Natural killer cell (primary cell): ENCODE results near the gene FCAMR. TPM values are rescaled to one million over a fixed set of nuclear protein-coding genes. Genes with fewer than 3 reads are reported as not detected.

Experiments used
- ATAC-seq, 3 donors: fragments of 150-1000 bp in 2 of 3; fragments of 200-7000 bp in 1 of 3; cut with Tn5 transposase; 1 replicate in 1 of 3; 2 replicates in 2 of 3; pipeline ENCODE4 v1.10.0; 2021; ENCODE audit warnings: mild to moderate bottlenecking in 2 of 3, moderate library complexity in 2 of 3
- DNase-seq, 2 donors: peaks; one replicate each; pipeline versions ENCODE4 v3.0.0 to v3.0.0-alpha.2; 2013 to 2021; ENCODE audit warnings: mixed read lengths in 1 of 2
- H3K27ac ChIP-seq: one replicate; pipeline ENCODE4 v1.5.1; 2013; ENCODE audit warnings: mild to moderate bottlenecking, low read length
- H3K27me3 ChIP-seq: one replicate; pipeline ENCODE4 v1.6.1; 2013; ENCODE audit warnings: low read length; ENCODE audit not compliant: control insufficient read depth, insufficient read depth
- H3K36me3 ChIP-seq: one replicate; pipeline ENCODE4 v1.6.1; 2013; ENCODE audit warnings: low read length; ENCODE audit not compliant: control insufficient read depth, insufficient read depth
- H3K4me1 ChIP-seq: one replicate; pipeline ENCODE4 v1.6.1; 2013; ENCODE audit warnings: low read length; ENCODE audit not compliant: control insufficient read depth, insufficient read depth
- H3K4me3 ChIP-seq: one replicate; pipeline ENCODE4 v1.5.1; 2013; ENCODE audit warnings: low read length
- H3K9me3 ChIP-seq: one replicate; pipeline ENCODE4 v1.6.1; 2013; ENCODE audit warnings: low read length; ENCODE audit not compliant: control insufficient read depth, insufficient read depth
- H3K27ac Mint-ChIP-seq, 2 donors: one replicate each; pipeline ENCODE4 v1.8.0; 2022; ENCODE audit warnings: mild to moderate bottlenecking in 2 of 2, mixed read lengths in 2 of 2, moderate library complexity in 1 of 2
- H3K27me3 Mint-ChIP-seq, 2 donors: one replicate each; pipeline ENCODE4 v1.8.0; 2022; ENCODE audit warnings: low read depth in 2 of 2, mixed read lengths in 2 of 2
- H3K36me3 Mint-ChIP-seq: one replicate; pipeline ENCODE4 v1.8.0; 2022; ENCODE audit warnings: mixed read lengths
- H3K4me1 Mint-ChIP-seq, 2 donors: one replicate each; pipeline ENCODE4 v1.8.0; 2022; ENCODE audit warnings: mixed read lengths in 2 of 2
- H3K4me3 Mint-ChIP-seq: one replicate; pipeline ENCODE4 v1.8.0; 2022; ENCODE audit warnings: mild to moderate bottlenecking, moderate library complexity, mixed read lengths
- H3K9me3 Mint-ChIP-seq, 2 donors: one replicate each; pipeline ENCODE4 v1.8.0; 2022; ENCODE audit warnings: mixed read lengths in 2 of 2
- WGBS: methylation state at CpG from one replicate; pipeline ENCODE4 v1.1.7; 2013; ENCODE audit warnings: missing lambda C conversion rate; ENCODE audit not compliant: insufficient coverage; 5-methylcytosine and 5-hydroxymethylcytosine counted together
- intact Hi-C: fragments of 100-400 bp; cut with micrococcal nuclease; formaldehyde crosslinking; loops from one replicate; pipeline ENCODE4 v1.14.2; 2022
- total RNA-seq, 4 donors: library from RNA; stranded (reverse); fragments of 120-200 nt in 1 of 4; gene quantifications; one replicate each; pipeline versions ENCODE4 v1.2.3 to v1.2.4, GENCODE V29; 2013 to 2022
- TF ChIP-seq, protein P1 (sequence below): fragments of 200-600 bp; IDR thresholded peaks from one replicate; pipeline ENCODE4 v1.8.0; 2022; ENCODE audit warnings: antibody characterized with exemption

The FCAMR gene, protein sequence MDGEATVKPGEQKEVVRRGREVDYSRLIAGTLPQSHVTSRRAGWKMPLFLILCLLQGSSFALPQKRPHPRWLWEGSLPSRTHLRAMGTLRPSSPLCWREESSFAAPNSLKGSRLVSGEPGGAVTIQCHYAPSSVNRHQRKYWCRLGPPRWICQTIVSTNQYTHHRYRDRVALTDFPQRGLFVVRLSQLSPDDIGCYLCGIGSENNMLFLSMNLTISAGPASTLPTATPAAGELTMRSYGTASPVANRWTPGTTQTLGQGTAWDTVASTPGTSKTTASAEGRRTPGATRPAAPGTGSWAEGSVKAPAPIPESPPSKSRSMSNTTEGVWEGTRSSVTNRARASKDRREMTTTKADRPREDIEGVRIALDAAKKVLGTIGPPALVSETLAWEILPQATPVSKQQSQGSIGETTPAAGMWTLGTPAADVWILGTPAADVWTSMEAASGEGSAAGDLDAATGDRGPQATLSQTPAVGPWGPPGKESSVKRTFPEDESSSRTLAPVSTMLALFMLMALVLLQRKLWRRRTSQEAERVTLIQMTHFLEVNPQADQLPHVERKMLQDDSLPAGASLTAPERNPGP
- total RNA-seq, result not detected
- total RNA-seq (2013), result not detected

DNA sequence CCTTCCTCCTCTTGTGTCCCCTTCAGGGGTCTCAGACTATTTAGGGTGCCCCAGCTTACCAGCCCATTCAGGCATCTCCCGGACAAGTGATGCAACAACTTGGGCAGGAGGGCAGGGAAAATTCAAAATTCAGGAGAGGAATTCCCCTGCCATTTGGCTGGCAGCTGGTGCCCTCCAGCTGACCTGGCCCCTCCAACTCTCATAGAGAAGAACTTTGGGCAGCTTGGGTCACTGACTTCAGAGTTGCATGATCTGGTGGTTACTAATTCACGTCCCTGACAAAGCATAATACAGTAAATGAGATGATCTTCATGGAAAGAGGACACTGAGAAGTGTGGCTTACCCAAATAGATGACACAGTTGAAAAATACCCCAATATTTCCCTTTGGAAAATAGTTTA, at the start of gene FCAMR:
Gene FCAMR (minus strand): TSS at position 15 of the 400 bp plus-strand sequence. CDS start 335 bp downstream, outside the sequence.
- Mint-ChIP-seq H3K27ac (no peak within 1 kb of the TSS), H3K4me1 (peaks cover 9 to 10% of the 10 kb centered on the region in 2 donors), H3K9me3 (no peaks in the 10 kb centered on the region), H3K36me3 (no peaks in the 10 kb centered on the region), H3K27me3 (peaks cover 23 to 39% of the 10 kb centered on the region in 2 donors), H3K4me3 (no peak within 1 kb of the TSS)
- no peaks in the 10 kb centered on the region for H3K9me3 ChIP-seq
- H3K36me3 ChIP-seq, result no peaks in the 10 kb centered on the region
- intact Hi-C loops, result no loop called here
- no peak within 1 kb of the TSS for H3K4me3 ChIP-seq
- DNase-seq (no peak), ATAC-seq (no peak)
- H3K27ac ChIP-seq, result no peak within 1 kb of the TSS
- peaks cover 21% of the 10 kb centered on the region for H3K4me1 ChIP-seq
- H3K27me3 ChIP-seq, result no peaks in the 10 kb centered on the region
- TF ChIP-seq, protein P1, sequence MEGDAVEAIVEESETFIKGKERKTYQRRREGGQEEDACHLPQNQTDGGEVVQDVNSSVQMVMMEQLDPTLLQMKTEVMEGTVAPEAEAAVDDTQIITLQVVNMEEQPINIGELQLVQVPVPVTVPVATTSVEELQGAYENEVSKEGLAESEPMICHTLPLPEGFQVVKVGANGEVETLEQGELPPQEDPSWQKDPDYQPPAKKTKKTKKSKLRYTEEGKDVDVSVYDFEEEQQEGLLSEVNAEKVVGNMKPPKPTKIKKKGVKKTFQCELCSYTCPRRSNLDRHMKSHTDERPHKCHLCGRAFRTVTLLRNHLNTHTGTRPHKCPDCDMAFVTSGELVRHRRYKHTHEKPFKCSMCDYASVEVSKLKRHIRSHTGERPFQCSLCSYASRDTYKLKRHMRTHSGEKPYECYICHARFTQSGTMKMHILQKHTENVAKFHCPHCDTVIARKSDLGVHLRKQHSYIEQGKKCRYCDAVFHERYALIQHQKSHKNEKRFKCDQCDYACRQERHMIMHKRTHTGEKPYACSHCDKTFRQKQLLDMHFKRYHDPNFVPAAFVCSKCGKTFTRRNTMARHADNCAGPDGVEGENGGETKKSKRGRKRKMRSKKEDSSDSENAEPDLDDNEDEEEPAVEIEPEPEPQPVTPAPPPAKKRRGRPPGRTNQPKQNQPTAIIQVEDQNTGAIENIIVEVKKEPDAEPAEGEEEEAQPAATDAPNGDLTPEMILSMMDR, result no peak
- WGBS, result 88% methylated on average over 2 of the region's 2 CpGs

DNA sequence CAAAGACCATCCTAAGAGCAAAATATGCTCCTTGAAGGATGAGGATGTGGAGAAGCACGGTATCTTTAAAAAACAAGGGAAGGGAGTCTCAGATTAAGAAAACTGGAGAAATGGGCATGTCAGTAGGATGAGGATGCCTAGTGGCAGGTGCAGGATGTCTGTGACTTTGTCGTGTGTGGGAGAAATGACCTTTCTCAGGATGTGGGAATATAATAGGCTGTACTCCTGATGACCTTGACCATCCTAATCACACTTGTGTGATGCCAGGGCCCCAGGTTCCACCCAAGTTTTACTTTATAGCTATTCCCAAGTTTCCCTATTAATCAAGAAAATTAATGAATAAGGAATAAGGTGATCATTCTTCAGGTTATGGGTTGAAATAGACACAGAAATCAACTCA, 49.4 kb upstream of the FCAMR start:
- H3K27me3 Mint-ChIP-seq, result peaks cover 6 to 24% of the 10 kb centered on the region in 2 donors
- WGBS, result 87% methylated on average over 2 of the region's 2 CpGs
- no peak overlapping the region for H3K27ac Mint-ChIP-seq
- DNase-seq (no peak), ATAC-seq (no peak)
- H3K4me1 Mint-ChIP-seq, result no peaks in the 10 kb centered on the region
- no peak overlapping the region for H3K4me3 ChIP-seq
- intact Hi-C loops, result no loop called here
- no peaks in the 10 kb centered on the region for H3K4me1 ChIP-seq
- H3K36me3 Mint-ChIP-seq, result no peaks in the 10 kb centered on the region
- H3K27ac ChIP-seq, result no peak overlapping the region
- H3K27me3 ChIP-seq, result no peaks in the 10 kb centered on the region
- TF ChIP-seq, protein P1, result no peak
- no peaks in the 10 kb centered on the region for H3K9me3 Mint-ChIP-seq
- H3K9me3 ChIP-seq, result no peaks in the 10 kb centered on the region
- no peak overlapping the region for H3K4me3 Mint-ChIP-seq
- H3K36me3 ChIP-seq, result no peaks in the 10 kb centered on the region

DNA sequence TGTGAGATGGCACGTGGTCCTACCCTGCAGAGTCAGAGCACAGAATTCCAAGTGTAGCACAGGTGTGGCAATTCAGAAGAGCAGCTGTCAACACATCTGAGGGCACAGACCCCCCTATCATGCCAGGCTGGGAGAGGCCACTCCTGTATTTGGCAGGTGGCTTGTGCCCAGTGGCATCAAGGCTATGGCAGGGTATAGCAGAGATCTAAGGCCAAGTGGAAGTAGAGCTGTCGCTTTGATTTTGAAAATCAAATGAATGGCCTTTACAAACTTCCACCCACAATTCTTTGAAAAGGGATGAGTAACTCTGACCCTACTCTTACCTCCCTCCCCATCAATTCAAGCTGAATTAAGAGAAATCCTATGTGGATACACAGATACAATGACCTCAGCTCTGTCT, 48.9 kb upstream of the FCAMR start:
- Mint-ChIP-seq H3K4me1 (no peaks in the 10 kb centered on the region), H3K4me3 (no peak overlapping the region)
- H3K36me3 ChIP-seq, result no peaks in the 10 kb centered on the region

More for the DNA sequence above, 48.9 kb upstream of the FCAMR start:
- H3K9me3 Mint-ChIP-seq, result no peaks in the 10 kb centered on the region
- TF ChIP-seq, protein P1, result no peak
- Histone ChIP-seq H3K27ac (no peak overlapping the region), H3K4me3 (no peak overlapping the region), H3K9me3 (no peaks in the 10 kb centered on the region), H3K27me3 (no peaks in the 10 kb centered on the region), H3K4me1 (no peaks in the 10 kb centered on the region)
- no peaks in the 10 kb centered on the region for H3K36me3 Mint-ChIP-seq
- ATAC-seq (no peak), DNase-seq (no peak)
- intact Hi-C loops, result no loop called here
- WGBS, result 79% methylated on average over 2 of the region's 2 CpGs
- H3K27ac Mint-ChIP-seq, result no peak overlapping the region
- H3K27me3 Mint-ChIP-seq, result peaks cover 11 to 24% of the 10 kb centered on the region in 2 donors
